A375 (cell line): ENCODE data around the gene GFRA4. TPM values are rescaled to one million over a fixed set of nuclear protein-coding genes. Genes with fewer than 3 reads are reported as not detected.

ENCODE experiments used
- total RNA-seq: library from RNA; depleted of rRNA; stranded (reverse); fragments of >200 nt; shearing (Covaris generic); gene quantifications from 2 replicates; pipeline ENCODE4 v1.2.3, GENCODE V29; 2014; rRNA removed

GFRA4 gene, protein sequence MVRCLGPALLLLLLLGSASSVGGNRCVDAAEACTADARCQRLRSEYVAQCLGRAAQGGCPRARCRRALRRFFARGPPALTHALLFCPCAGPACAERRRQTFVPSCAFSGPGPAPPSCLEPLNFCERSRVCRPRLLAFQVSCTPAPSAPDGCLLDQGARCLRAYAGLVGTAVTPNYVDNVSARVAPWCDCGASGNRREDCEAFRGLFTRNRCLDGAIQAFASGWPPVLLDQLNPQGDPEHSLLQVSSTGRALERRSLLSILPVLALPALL
- total RNA-seq: not detected in 2 replicates

DNA sequence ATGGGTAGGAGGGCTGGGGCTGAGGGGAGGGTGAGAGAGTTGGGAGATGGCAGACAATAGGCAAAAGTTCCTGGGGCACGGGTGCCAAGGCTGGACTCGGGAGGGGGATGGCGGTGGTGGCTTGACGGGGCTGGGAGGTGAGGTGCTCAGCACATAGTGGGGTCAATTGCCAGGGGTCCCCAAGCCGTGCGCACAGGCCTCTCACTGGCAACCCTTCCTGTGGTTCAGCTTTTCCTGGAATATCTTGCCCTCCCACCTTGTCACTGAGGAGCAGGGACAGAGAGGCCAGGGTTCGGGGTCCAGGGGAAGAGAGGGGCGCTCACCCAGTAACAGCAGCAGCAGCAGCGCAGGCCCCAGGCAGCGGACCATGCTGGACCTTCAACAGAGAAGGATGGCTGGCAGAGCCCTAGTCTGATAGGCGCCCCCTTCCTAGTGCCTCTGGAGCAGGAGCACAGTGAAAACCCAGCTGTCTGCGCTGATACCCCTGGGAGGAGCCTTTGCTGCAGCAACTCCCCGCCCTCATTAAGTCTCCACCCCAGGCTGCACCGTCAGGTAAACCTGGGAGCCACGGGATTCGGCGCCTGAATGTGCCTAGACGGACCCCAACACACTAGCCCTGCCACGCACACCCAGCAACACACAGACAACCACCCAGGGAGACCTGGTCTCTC, at the start of gene GFRA4:
Gene GFRA4, minus strand, starts transcription at position 369 of the 671 bp plus-strand sequence. Its CDS starts 0 bp downstream, at position 369.

DNA sequence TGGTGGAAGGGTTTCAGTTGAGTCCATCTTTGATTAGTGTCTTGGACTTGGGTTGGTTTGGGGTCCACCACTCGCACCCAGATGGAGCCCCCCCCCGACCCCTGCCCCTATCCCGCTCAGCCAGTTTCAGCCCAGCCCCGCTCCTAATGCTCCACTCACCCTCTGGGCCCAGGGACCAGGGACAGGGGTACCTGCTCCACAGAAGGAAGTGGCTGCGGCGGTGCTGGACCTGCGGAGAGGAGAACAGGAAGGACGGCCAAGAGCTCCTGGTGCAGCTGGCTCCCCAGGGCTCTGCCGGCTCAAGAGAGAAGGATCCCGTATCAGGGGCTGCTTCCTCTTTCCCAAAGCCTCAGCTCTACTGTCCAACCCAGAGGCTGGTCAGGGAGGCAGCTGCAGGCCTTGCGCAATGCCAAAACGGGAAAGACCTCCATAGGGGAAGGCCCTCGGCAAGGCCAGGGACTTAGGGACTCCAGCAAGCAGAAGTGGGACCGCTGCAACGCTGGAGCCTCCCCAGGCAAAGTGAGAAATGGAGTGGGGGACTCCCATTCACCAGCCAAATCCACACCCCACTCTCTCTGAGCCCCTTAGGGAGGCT, 49.2 kb upstream of the GFRA4 start, which contains the start of gene SIGLEC1:
Gene SIGLEC1, minus strand, starts transcription at position 322 of the 595 bp plus-strand sequence. CDS start 5,472 bp downstream, outside the sequence.

DNA sequence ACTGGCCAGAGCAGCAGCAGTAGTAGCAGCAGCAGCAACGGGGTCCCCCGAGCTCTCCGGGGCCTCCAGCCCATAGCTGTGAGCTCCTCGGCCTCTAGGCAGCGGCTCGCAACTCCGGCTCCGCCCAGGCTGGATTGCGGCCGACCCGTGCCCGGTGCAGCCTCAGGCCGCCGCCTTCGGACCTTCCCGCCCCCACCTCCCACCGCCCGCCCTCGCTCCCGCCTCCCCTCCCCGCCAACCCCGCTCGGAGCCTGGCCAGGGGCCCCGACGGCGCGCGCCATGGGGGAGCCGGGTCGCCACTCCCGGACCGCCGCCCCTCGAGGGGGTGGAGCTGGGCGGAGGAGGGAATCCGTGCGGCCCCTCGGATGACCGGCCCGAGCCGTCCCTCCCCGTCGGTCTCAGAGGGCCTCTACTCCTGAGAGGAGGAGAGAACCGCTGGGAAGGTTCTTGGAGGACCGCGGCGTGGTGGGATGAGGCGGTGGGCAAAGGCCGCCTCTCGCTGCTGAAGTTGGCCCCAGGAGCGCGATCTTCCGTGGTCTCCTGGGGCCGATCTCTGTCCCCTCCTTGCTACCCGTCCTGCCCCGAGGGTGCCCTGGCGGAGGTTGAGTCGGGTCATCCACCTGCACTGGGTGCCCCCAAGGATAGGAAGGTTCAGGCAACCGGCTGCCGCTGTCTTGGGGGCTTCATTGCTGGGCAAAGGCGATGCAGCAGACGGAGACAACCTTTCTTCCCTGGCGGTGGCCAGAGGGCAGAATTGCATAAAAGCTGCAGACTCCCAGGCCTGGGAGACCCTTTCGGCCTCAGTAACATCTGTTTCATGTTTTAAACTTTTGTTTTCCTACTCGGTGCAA, 19.0 kb upstream of the GFRA4 start, which contains the start of gene ADAM33:
Gene ADAM33, minus strand, starts transcription at position 80 of the 851 bp plus-strand sequence. Its CDS starts 6 bp downstream, at position 74.

Other genes with a start within 250 kb of the GFRA4 start
- gene ATRN, start 192.4 kb downstream of the GFRA4 start, total RNA-seq: 19.6 and 22.0 TPM in 2 replicates
- not detected in 2 replicates for gene ADAM33, start 18.6 kb upstream of the GFRA4 start, total RNA-seq
- not detected in 2 replicates for gene SIGLEC1, start 49.2 kb upstream of the GFRA4 start, total RNA-seq
- not detected in 2 replicates for gene HSPA12B, start 69.3 kb upstream of the GFRA4 start, total RNA-seq
- 50.1 and 55.5 TPM in 2 replicates for gene ADISSP, start 104.4 kb upstream of the GFRA4 start, total RNA-seq
- gene SPEF1, start 118.0 kb upstream of the GFRA4 start, total RNA-seq: 1.0 and 1.2 TPM in 2 replicates
- gene CENPB, start 123.3 kb upstream of the GFRA4 start, total RNA-seq: 115 and 125 TPM in 2 replicates
- 94.8 and 107 TPM in 2 replicates for gene CDC25B, start 132.9 kb upstream of the GFRA4 start, total RNA-seq
- 19.5 and 26.4 TPM in 2 replicates for gene AP5S1, start 157.1 kb upstream of the GFRA4 start, total RNA-seq
- 21.0 and 21.7 TPM in 2 replicates for gene MAVS, start 183.4 kb upstream of the GFRA4 start, total RNA-seq
- gene PANK2, start 226.0 kb upstream of the GFRA4 start, total RNA-seq: 55.6 and 61.8 TPM in 2 replicates